Endodermal cell (in vitro differentiated cells): ENCODE data around the gene NOS2. TPM values are rescaled to one million over a fixed set of nuclear protein-coding genes. Genes with fewer than 3 reads are reported as not detected.

ENCODE experiments used
- DNase-seq: peaks from one replicate; pipeline ENCODE4 v3.0.0-alpha.2; 2017
- H3K27ac ChIP-seq: 2 replicates; pipeline ENCODE4 v1.5.1; 2013; ENCODE audit warnings: mild to moderate bottlenecking, low read depth, low read length, moderate library complexity
- H3K27me3 ChIP-seq: 2 replicates; pipeline ENCODE4 v1.6.1; 2013; ENCODE audit warnings: mild to moderate bottlenecking, low read length, moderate library complexity; ENCODE audit not compliant: insufficient read depth, control insufficient read depth, poor library complexity, severe bottlenecking
- H3K36me3 ChIP-seq: 2 replicates; pipeline ENCODE4 v1.7.0; 2013; ENCODE audit warnings: mild to moderate bottlenecking, low read length, moderate library complexity; ENCODE audit not compliant: control insufficient read depth, insufficient read depth
- H3K4me1 ChIP-seq: one replicate; pipeline ENCODE4 v1.7.0; 2013; ENCODE audit warnings: low read length; ENCODE audit not compliant: control insufficient read depth, insufficient read depth
- H3K4me3 ChIP-seq: 2 replicates; pipeline ENCODE4 v1.5.1; 2013; ENCODE audit warnings: mild to moderate bottlenecking, low read length, moderate library complexity
- H3K9ac ChIP-seq: 2 replicates; pipeline ENCODE4 v1.6.1; 2013; ENCODE audit warnings: mild to moderate bottlenecking, low read length, moderate library complexity; ENCODE audit not compliant: poor library complexity, severe bottlenecking; ENCODE audit errors: extremely low read depth
- H3K9me3 ChIP-seq: 2 replicates; pipeline ENCODE4 v1.6.1; 2013; ENCODE audit warnings: mild to moderate bottlenecking, low read length, moderate library complexity; ENCODE audit not compliant: control insufficient read depth
- H3K27ac Mint-ChIP-seq: 2 replicates; pipeline ENCODE4 v1.8.0; 2020; ENCODE audit warnings: mixed read lengths
- H3K27me3 Mint-ChIP-seq: 2 replicates; pipeline ENCODE4 v1.8.0; 2021; ENCODE audit warnings: mild to moderate bottlenecking, mixed read lengths; ENCODE audit not compliant: insufficient read depth
- H3K36me3 Mint-ChIP-seq: 2 replicates; pipeline ENCODE4 v1.8.0; 2020; ENCODE audit warnings: low read depth, mixed read lengths
- H3K4me1 Mint-ChIP-seq: 2 replicates; pipeline ENCODE4 v1.8.0; 2020; ENCODE audit warnings: mixed read lengths
- H3K4me3 Mint-ChIP-seq: 2 replicates; pipeline ENCODE4 v1.8.0; 2020; ENCODE audit warnings: mild to moderate bottlenecking, moderate library complexity, mixed read lengths
- H3K9me3 Mint-ChIP-seq: 2 replicates; pipeline ENCODE4 v1.8.0; 2020; ENCODE audit warnings: mild to moderate bottlenecking, mixed read lengths
- WGBS, 2 experiments: methylation state at CpG; one replicate each; pipeline versions ENCODE4 v1.1.5 to v1.1.7; 2013; ENCODE audit warnings: missing lambda C conversion rate in 2 of 2, mixed read lengths in 1 of 2; ENCODE audit not compliant: insufficient coverage in 1 of 2, insufficient read length in 1 of 2; 5-methylcytosine and 5-hydroxymethylcytosine counted together
- total RNA-seq, 2 donors: library from RNA; stranded (reverse); fragmentation: NEBNext Ultra II Directional in 1 of 2; extraction: Animal tissue kit (Norgen Biotek cat#: 25700) in 1 of 2; gene quantifications; 2 replicates in 1 of 2; 3 replicates in 1 of 2; pipeline ENCODE4 v1.2.1, GENCODE V29; 2021
- TF ChIP-seq, protein P1 (sequence below): fragments of 200-600 bp; sonication (generic); conservative IDR thresholded peaks from 2 replicates; pipeline ENCODE4 v1.5.0; 2021; ENCODE audit warnings: antibody characterized with exemption, mild to moderate bottlenecking

NOS2 gene
- total RNA-seq, 2 donors from 2014 or later: 0.26 to 0.62 TPM

DNA sequence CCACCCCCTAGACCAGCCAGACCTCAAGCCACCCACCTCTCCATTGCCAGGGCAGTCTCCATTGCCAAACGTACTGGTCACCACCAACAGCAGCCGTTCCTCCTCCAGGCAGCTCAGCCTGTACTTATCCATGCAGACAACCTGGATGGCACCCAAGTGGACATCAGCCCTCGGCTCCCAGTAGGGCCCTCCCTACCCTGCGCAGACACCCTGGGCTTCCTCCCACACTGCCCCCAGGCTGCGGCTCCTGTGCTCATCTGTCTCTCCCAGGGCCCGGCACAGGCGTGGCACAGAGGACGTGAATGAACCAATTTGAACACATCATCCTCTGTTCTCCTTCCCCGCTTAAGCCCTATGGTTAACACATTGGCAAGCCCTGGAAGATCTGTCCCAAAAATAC is 29.5 kb downstream of the NOS2 start:
- no peaks in the 10 kb centered on the region for H3K4me1 Mint-ChIP-seq
- TF ChIP-seq, protein P1, sequence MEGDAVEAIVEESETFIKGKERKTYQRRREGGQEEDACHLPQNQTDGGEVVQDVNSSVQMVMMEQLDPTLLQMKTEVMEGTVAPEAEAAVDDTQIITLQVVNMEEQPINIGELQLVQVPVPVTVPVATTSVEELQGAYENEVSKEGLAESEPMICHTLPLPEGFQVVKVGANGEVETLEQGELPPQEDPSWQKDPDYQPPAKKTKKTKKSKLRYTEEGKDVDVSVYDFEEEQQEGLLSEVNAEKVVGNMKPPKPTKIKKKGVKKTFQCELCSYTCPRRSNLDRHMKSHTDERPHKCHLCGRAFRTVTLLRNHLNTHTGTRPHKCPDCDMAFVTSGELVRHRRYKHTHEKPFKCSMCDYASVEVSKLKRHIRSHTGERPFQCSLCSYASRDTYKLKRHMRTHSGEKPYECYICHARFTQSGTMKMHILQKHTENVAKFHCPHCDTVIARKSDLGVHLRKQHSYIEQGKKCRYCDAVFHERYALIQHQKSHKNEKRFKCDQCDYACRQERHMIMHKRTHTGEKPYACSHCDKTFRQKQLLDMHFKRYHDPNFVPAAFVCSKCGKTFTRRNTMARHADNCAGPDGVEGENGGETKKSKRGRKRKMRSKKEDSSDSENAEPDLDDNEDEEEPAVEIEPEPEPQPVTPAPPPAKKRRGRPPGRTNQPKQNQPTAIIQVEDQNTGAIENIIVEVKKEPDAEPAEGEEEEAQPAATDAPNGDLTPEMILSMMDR: no peak
- no peak overlapping the region for H3K4me3 Mint-ChIP-seq
- no peaks in the 10 kb centered on the region for H3K27me3 Mint-ChIP-seq
- no peak overlapping the region for H3K4me3 ChIP-seq
- H3K27me3 ChIP-seq: no peaks in the 10 kb centered on the region
- no peak overlapping the region for H3K9ac ChIP-seq
- no peak overlapping the region for H3K27ac Mint-ChIP-seq
- H3K4me1 ChIP-seq: no peaks in the 10 kb centered on the region
- H3K27ac ChIP-seq: no peak overlapping the region
- H3K36me3 Mint-ChIP-seq: no peaks in the 10 kb centered on the region
- DNase-seq: no peak
- no peaks in the 10 kb centered on the region for H3K9me3 Mint-ChIP-seq
- 87 to 90% methylated on average over 2 to 9 of the region's 9 CpGs for WGBS, 2 experiments
- H3K36me3 ChIP-seq: no peaks in the 10 kb centered on the region
- no peaks in the 10 kb centered on the region for H3K9me3 ChIP-seq

DNA sequence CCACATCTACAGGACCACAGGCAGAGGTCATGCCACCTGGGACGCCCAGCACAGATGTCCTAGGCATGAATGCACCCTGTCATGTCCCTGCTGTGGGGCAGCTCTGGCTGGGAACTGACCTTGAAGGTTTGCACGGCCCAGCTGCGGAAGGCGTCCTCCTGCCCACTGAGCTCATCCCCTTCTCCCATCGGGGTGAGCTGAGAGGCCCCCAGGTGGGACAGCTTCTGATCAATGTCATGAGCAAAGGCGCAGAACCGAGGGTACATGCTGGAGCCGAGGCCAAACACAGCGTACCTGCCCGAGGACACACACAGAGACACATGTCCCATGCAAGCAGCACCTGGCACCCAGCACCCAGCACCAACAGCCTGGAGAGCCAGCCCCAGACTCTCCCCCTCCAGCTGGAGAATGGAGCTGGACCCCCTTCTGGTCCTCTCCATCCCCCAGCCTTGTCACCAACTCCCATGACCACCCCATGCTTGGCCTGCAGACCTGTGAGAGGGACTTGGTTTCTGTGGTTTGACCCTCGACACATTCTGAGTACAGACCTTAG is 31.4 kb downstream of the NOS2 start:
- H3K36me3 ChIP-seq: no peaks in the 10 kb centered on the region
- no peaks in the 10 kb centered on the region for H3K4me1 ChIP-seq
- Mint-ChIP-seq H3K9me3 (no peaks in the 10 kb centered on the region), H3K27ac (no peak overlapping the region), H3K27me3 (no peaks in the 10 kb centered on the region), H3K4me3 (no peak overlapping the region), H3K4me1 (no peaks in the 10 kb centered on the region), H3K36me3 (no peaks in the 10 kb centered on the region)
- no peaks in the 10 kb centered on the region for H3K27me3 ChIP-seq
- H3K9ac ChIP-seq: no peak overlapping the region
- TF ChIP-seq, protein P1: no peak
- no peaks in the 10 kb centered on the region for H3K9me3 ChIP-seq
- WGBS, 2 experiments: 82 to 91% methylated on average over 4 to 11 of the region's 11 CpGs
- DNase-seq: no peak
- no peak overlapping the region for H3K4me3 ChIP-seq
- no peak overlapping the region for H3K27ac ChIP-seq

- no peaks in the 10 kb centered on the region for H3K4me1 ChIP-seq
- no peak overlapping the region for H3K4me3 Mint-ChIP-seq
- no peak overlapping the region for H3K27ac Mint-ChIP-seq
- no peaks in the 10 kb centered on the region for H3K36me3 ChIP-seq
- H3K9me3 Mint-ChIP-seq: no peaks in the 10 kb centered on the region
- no peaks in the 10 kb centered on the region for H3K9me3 ChIP-seq
- no peak overlapping the region for H3K27ac ChIP-seq
- H3K4me1 Mint-ChIP-seq: no peaks in the 10 kb centered on the region
- H3K4me3 ChIP-seq: no peak overlapping the region
- 87 to 91% methylated on average over 11 to 12 of the region's 12 CpGs for WGBS, 2 experiments
- no peak overlapping the region for H3K9ac ChIP-seq
- H3K27me3 Mint-ChIP-seq: peaks cover 2% of the 10 kb centered on the region
- TF ChIP-seq, protein P1: no peak
- no peak for DNase-seq
- H3K27me3 ChIP-seq: no peaks in the 10 kb centered on the region
- H3K36me3 Mint-ChIP-seq: no peaks in the 10 kb centered on the region
Measured at GRCh38 chr17:27766438-27766837, 33.9 kb downstream of the NOS2 start.
